ENCODE measurements around the gene UMPS. TPM values are rescaled to one million over a fixed set of nuclear protein-coding genes. Genes with fewer than 3 reads are reported as not detected.

Gene UMPS
- total RNA-seq, 1 experiment from 2014 or later, result 17.4 TPM

DNA sequence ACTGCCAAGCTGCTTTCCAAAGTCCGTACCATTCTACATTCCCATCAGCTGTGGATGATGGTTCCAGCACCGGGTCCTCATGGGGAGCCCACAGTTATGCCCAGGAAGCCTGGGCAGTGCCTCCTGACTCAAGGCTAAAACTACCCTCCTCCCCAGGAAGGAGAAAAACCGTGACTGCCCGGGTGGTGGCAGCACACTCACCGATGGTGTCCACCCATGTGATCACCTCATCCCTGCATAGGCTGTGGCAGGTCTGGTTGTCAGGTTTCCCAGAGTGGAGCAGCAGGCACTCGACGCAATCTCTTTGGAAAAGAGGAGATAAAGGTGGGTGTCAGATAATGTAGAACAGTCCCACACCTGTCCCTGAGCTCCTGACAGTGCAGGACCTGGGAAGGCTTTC is 38.6 kb downstream of the UMPS start:
- Histone ChIP-seq H4K20me1 (ENCODE audit: insufficient read depth, low read depth, low read length) (no peaks in the 10 kb centered on the region), H3K36me3 (ENCODE audit: insufficient read depth, low read length) (no peaks in the 10 kb centered on the region), H3K9me2 (replicated peaks; ENCODE audit: insufficient read depth, low read length) (no peaks in the 10 kb centered on the region), H3K27ac (ENCODE audit: low read length) (no peak overlapping the region), H3K4me1 (ENCODE audit: low read length) (no peaks in the 10 kb centered on the region), H3K27me3 (ENCODE audit: low read length) (no peaks in the 10 kb centered on the region), H3K4me2 (ENCODE audit: low read depth, low read length, poor library complexity, severe bottlenecking) (no peak overlapping the region), H3K9ac (ENCODE audit: low read length) (no peak overlapping the region), H3K9me3 (ENCODE audit: low read length) (no peaks in the 10 kb centered on the region), H2AFZ (ENCODE audit: low read length) (no peak overlapping the region), H3K4me3 (ENCODE audit: low read length) (no peak overlapping the region), H3K79me2 (ENCODE audit: low read length) (no peaks in the 10 kb centered on the region)
- DNase-seq, result peak; percentile 58

- Histone ChIP-seq H3K4me1 (ENCODE audit: low read length) (no peaks in the 10 kb centered on the region), H3K27me3 (ENCODE audit: low read length) (no peaks in the 10 kb centered on the region), H3K9ac (ENCODE audit: low read length) (no peak overlapping the region), H2AFZ (ENCODE audit: low read length) (no peak overlapping the region), H3K4me2 (ENCODE audit: low read depth, low read length, poor library complexity, severe bottlenecking) (no peak overlapping the region), H3K27ac (ENCODE audit: low read length) (no peak overlapping the region), H3K36me3 (ENCODE audit: insufficient read depth, low read length) (no peaks in the 10 kb centered on the region), H3K9me3 (ENCODE audit: low read length) (no peaks in the 10 kb centered on the region), H3K4me3 (ENCODE audit: low read length) (no peak overlapping the region), H3K9me2 (replicated peaks; ENCODE audit: insufficient read depth, low read length) (no peaks in the 10 kb centered on the region), H4K20me1 (ENCODE audit: insufficient read depth, low read depth, low read length) (no peaks in the 10 kb centered on the region), H3K79me2 (ENCODE audit: low read length) (no peaks in the 10 kb centered on the region)
- no peak for DNase-seq
Measured at GRCh38 chr3:124769462-124769861, 39.2 kb downstream of the UMPS start.

DNA sequence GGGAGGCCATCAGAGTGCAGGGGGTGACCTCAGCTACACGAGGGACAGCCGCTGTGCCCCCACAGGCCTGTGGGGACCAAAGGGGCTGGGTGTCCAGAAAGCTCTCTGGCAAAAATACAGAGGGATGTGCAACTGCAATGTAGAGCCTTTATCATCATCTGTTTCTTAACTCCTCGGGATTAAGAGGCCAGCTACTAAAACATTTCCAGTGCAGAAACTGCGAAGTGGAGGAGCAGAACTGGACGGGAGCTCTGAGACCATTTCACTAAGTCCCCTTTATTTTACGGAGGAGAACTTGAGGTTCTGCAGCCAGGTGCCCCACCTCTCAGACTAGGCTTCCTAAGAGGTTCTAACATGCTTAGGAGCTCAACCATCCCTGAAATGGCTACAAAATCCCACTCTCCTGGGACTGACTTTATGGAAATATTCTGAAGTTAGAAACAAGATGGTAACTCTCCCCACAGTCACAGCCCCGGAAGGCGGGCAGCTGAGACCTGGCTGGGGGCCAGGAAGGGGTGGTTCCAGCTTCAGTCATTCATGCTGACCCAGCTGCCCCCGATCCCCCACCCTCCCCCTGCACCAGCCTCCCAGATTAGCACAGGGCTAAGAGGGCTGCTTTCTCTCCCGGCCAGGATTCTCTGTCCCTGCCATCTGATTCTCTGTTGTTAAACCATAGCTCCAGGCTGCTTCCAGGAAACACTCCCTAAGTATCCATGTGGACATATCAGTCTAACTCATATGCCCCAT is 40.3 kb downstream of the UMPS start:
- DNase-seq, result no peak
- Histone ChIP-seq H4K20me1 (ENCODE audit: insufficient read depth, low read depth, low read length) (no peaks in the 10 kb centered on the region), H3K4me3 (ENCODE audit: low read length) (no peak overlapping the region), H3K27me3 (ENCODE audit: low read length) (no peaks in the 10 kb centered on the region), H3K9me2 (replicated peaks; ENCODE audit: insufficient read depth, low read length) (no peaks in the 10 kb centered on the region), H3K27ac (ENCODE audit: low read length) (no peak overlapping the region), H3K9me3 (ENCODE audit: low read length) (no peaks in the 10 kb centered on the region), H3K36me3 (ENCODE audit: insufficient read depth, low read length) (no peaks in the 10 kb centered on the region), H3K4me2 (ENCODE audit: low read depth, low read length, poor library complexity, severe bottlenecking) (no peak overlapping the region), H3K9ac (ENCODE audit: low read length) (no peak overlapping the region), H2AFZ (ENCODE audit: low read length) (no peak overlapping the region), H3K79me2 (ENCODE audit: low read length) (no peaks in the 10 kb centered on the region), H3K4me1 (ENCODE audit: low read length) (no peaks in the 10 kb centered on the region)

- Histone ChIP-seq H3K4me3 (ENCODE audit: low read length) (no peak overlapping the region), H4K20me1 (ENCODE audit: insufficient read depth, low read depth, low read length) (no peaks in the 10 kb centered on the region), H3K79me2 (ENCODE audit: low read length) (no peaks in the 10 kb centered on the region), H3K9ac (ENCODE audit: low read length) (no peak overlapping the region), H3K4me1 (ENCODE audit: low read length) (no peaks in the 10 kb centered on the region), H2AFZ (ENCODE audit: low read length) (no peak overlapping the region), H3K27ac (ENCODE audit: low read length) (no peak overlapping the region), H3K27me3 (ENCODE audit: low read length) (no peaks in the 10 kb centered on the region), H3K36me3 (ENCODE audit: insufficient read depth, low read length) (no peaks in the 10 kb centered on the region), H3K9me3 (ENCODE audit: low read length) (no peaks in the 10 kb centered on the region), H3K9me2 (replicated peaks; ENCODE audit: insufficient read depth, low read length) (no peaks in the 10 kb centered on the region), H3K4me2 (ENCODE audit: low read depth, low read length, poor library complexity, severe bottlenecking) (no peak overlapping the region)
- no peak for DNase-seq
Measured at GRCh38 chr3:124771083-124771445, 40.8 kb downstream of the UMPS start.

DNA sequence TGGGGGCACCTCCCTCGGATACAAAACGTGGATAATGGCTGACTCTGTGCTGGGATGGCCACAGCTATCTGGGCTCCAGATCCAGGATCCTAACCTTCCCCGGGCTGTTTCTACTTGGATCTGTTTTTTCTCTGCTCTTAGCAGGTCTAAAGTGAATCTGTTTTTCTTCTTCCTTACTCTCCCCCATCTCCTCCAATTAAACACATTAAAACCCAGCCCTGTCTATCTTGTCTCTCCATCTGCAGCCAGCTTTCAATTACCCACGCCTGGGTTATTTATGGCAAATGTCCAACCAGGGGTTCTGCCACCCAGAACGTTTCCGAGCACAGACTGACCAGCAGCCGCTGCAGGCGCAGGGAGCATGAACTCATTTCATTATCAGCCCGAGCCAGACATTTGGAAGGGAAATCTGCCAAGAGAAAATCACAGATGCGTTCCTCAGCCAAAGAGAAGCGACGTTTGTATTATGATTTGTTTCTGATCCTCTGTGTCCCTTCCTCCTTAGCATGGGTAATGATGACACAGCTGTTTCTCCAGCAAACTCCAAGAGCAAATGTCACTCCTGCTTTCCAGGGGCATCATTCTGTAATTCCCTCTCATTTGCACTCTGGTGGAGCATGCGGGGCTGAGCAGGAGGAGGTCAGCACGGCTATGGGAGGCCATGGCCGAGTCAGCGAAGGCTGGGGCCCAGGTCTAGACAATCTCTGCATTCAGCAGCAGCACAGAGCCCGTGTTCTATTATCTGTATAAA is 42.0 kb downstream of the UMPS start:
- Histone ChIP-seq H3K9me2 (replicated peaks; ENCODE audit: insufficient read depth, low read length) (no peaks in the 10 kb centered on the region), H3K9ac (ENCODE audit: low read length) (no peak overlapping the region), H4K20me1 (ENCODE audit: insufficient read depth, low read depth, low read length) (no peaks in the 10 kb centered on the region), H3K27me3 (ENCODE audit: low read length) (no peaks in the 10 kb centered on the region), H3K9me3 (ENCODE audit: low read length) (no peaks in the 10 kb centered on the region), H2AFZ (ENCODE audit: low read length) (no peak overlapping the region), H3K27ac (ENCODE audit: low read length) (no peak overlapping the region), H3K4me3 (ENCODE audit: low read length) (no peak overlapping the region), H3K4me1 (ENCODE audit: low read length) (no peaks in the 10 kb centered on the region), H3K79me2 (ENCODE audit: low read length) (no peaks in the 10 kb centered on the region), H3K36me3 (ENCODE audit: insufficient read depth, low read length) (no peaks in the 10 kb centered on the region), H3K4me2 (ENCODE audit: low read depth, low read length, poor library complexity, severe bottlenecking) (no peak overlapping the region)
- no peak for DNase-seq

DNA sequence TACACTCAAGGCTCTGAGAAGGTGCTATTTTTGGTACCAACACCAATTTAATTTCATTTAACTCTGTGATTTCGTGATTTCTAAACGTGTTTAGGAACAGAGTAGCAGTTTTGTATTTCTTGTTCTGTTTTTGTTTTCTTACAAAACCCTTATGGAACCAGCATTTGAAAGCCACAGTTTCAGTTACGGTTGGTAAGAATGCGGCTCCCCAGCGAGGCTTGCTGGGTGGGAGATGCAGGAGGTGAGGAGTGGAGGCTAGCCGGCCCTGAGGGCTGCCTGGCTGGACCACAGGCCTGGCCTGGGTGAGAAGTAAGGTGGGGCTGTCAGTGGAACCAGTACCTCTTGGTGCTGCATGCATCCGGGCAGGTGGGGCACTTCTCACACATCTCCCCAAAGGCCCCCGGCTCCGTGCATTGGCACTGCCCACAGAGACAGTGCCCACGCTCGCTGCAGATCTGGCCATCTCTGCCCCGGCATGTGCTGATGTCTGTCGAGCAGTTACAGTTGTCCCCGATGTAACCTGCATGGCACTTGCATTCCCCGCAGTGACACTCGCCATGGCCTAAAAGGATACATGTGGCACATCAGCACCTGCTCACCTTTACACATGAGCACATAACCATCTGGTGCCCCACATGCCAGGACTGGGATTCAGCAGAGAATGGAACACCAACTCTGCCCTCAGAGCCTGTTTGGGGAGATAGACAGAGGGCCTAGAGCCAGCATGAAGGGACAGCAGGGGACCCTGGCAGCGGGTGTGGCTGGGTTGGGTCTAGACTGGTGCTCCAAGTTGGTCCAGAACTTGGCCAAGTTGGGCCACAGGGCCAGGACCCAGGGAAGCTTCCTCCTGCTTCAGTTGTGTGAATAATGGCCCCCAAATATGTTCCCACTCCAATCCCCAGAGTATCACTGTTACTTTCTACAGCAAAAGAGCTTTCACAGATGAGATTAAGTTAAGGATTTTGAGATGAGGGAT is 43.4 kb downstream of the UMPS start:
- Histone ChIP-seq H3K27me3 (ENCODE audit: low read length) (no peaks in the 10 kb centered on the region), H3K79me2 (ENCODE audit: low read length) (no peaks in the 10 kb centered on the region), H3K9me2 (replicated peaks; ENCODE audit: insufficient read depth, low read length) (no peaks in the 10 kb centered on the region), H3K4me3 (ENCODE audit: low read length) (no peak overlapping the region), H3K9me3 (ENCODE audit: low read length) (no peaks in the 10 kb centered on the region), H3K4me2 (ENCODE audit: low read depth, low read length, poor library complexity, severe bottlenecking) (no peak overlapping the region), H3K9ac (ENCODE audit: low read length) (no peak overlapping the region), H3K27ac (ENCODE audit: low read length) (no peak overlapping the region), H2AFZ (ENCODE audit: low read length) (no peak overlapping the region), H3K36me3 (ENCODE audit: insufficient read depth, low read length) (no peaks in the 10 kb centered on the region), H4K20me1 (ENCODE audit: insufficient read depth, low read depth, low read length) (no peaks in the 10 kb centered on the region), H3K4me1 (ENCODE audit: low read length) (no peaks in the 10 kb centered on the region)
- DNase-seq, result no peak

- no peaks in the 10 kb centered on the region for H3K9me3 ChIP-seq (ENCODE audit: low read length)
- H3K36me3 ChIP-seq (ENCODE audit: insufficient read depth, low read length), result no peaks in the 10 kb centered on the region
- H3K4me3 ChIP-seq (ENCODE audit: low read length), result no peak overlapping the region
- no peak overlapping the region for H3K4me2 ChIP-seq (ENCODE audit: low read depth, low read length, poor library complexity, severe bottlenecking)
- no peaks in the 10 kb centered on the region for H4K20me1 ChIP-seq (ENCODE audit: insufficient read depth, low read depth, low read length)
- peak; percentile 10 for DNase-seq
- no peak overlapping the region for H3K27ac ChIP-seq (ENCODE audit: low read length)
- no peaks in the 10 kb centered on the region for H3K4me1 ChIP-seq (ENCODE audit: low read length)
- no peak overlapping the region for H2AFZ ChIP-seq (ENCODE audit: low read length)
- H3K9ac ChIP-seq (ENCODE audit: low read length), result no peak overlapping the region
- H3K9me2 ChIP-seq (replicated peaks; ENCODE audit: insufficient read depth, low read length), result no peaks in the 10 kb centered on the region
- H3K79me2 ChIP-seq (ENCODE audit: low read length), result no peaks in the 10 kb centered on the region
- H3K27me3 ChIP-seq (ENCODE audit: low read length), result no peaks in the 10 kb centered on the region
Measured at GRCh38 chr3:124774327-124774718, 44.1 kb downstream of the UMPS start.

All from Karpas-422 (cell line).